ENCODE measurements around the gene CHST15. TPM values are rescaled to one million over a fixed set of nuclear protein-coding genes. Genes with fewer than 3 reads are reported as not detected.

Gene CHST15
- 17.4 TPM for total RNA-seq

GRCh38 chr10:124092860-124093773, at the start of gene CHST15:
Gene CHST15, minus strand, starts transcription at chr10:124093598. Its CDS starts 47,386 bp downstream, at chr10:124046212.

Other genes starting within 250 kb of the CHST15 start
- gene CPXM2, start 201.8 kb downstream of the CHST15 start, total RNA-seq: 27.7 TPM